ENCODE results near the gene CCDC77.

CCDC77 gene

GRCh38 chr12:455821-456220 is 54.4 kb downstream of the CCDC77 start:
- no peak for TF ChIP-seq CTCF (conservative IDR thresholded peaks at IDR 0.05)
- peak overlapping the region; percentile 19 for H3K27ac ChIP-seq

- no peak for TF ChIP-seq CTCF (conservative IDR thresholded peaks at IDR 0.05)
- no peak overlapping the region for H3K27ac ChIP-seq
Observed at GRCh38 chr12:457676-458075, 56.2 kb downstream of the CCDC77 start.

GRCh38 chr12:459050-459429 is 57.6 kb downstream of the CCDC77 start:
- peak overlapping the region; percentile 61; the same call in 1 of the 2 replicates for H3K27ac ChIP-seq
- no peak for TF ChIP-seq CTCF (conservative IDR thresholded peaks at IDR 0.05)

GRCh38 chr12:459430-460258 is 58.2 kb downstream of the CCDC77 start, which contains the start of gene B4GALNT3:
Gene B4GALNT3, plus strand, starts transcription at chr12:459939. Its CDS starts 438 bp downstream, at chr12:460377.
- peak within 1 kb of the TSS; percentile 61; the same call in 1 of the 2 replicates for H3K27ac ChIP-seq
- no peak for TF ChIP-seq CTCF (conservative IDR thresholded peaks at IDR 0.05)

- peak overlapping the region; percentile 61; the same call in 1 of the 2 replicates for H3K27ac ChIP-seq
Observed at GRCh38 chr12:460261-461230, 59.1 kb downstream of the CCDC77 start.

GRCh38 chr12:461425-461824 is 60.0 kb downstream of the CCDC77 start:
- TF ChIP-seq CTCF (conservative IDR thresholded peaks at IDR 0.05): no peak
- no peak overlapping the region for H3K27ac ChIP-seq

More at GRCh38 chr12:460261-461230, 59.1 kb downstream of the CCDC77 start:
- no peak for TF ChIP-seq CTCF (conservative IDR thresholded peaks at IDR 0.05)

Measured in VCaP (cell line).